ENCODE data around the gene UTF1. TPM values are rescaled to one million over a fixed set of nuclear protein-coding genes. Genes with fewer than 3 reads are reported as not detected.

Gene UTF1
- total RNA-seq (2022; extraction: Qiagen RNA extraction; ENCODE audit: low read depth), result not detected in 5 replicates

GRCh38 chr10:133230044-133230361 is at the start of gene UTF1:
Gene UTF1, plus strand, starts transcription at chr10:133230217. Its CDS starts 72 bp downstream, at chr10:133230289.

GRCh38 chr10:133237588-133238465 is 7.8 kb downstream of the UTF1 start, which contains the start of gene VENTX:
Gene VENTX, plus strand, starts transcription at chr10:133237855. Its CDS starts 60 bp downstream, at chr10:133237915.

GRCh38 chr10:133276435-133277201 is 46.6 kb downstream of the UTF1 start, which contains the start of gene ADAM8:
Gene ADAM8, minus strand, starts transcription at chr10:133276868. Its CDS starts 51 bp downstream, at chr10:133276817.

Other genes with a start within 250 kb of the UTF1 start
- gene ADGRA1, start 142.3 kb upstream of the UTF1 start, total RNA-seq (2022; extraction: Qiagen RNA extraction; ENCODE audit: low read depth), result 0.12 to 0.19 TPM (median 0.15 TPM) in 5 replicates
- gene KNDC1, start 70.0 kb upstream of the UTF1 start, total RNA-seq (2022; extraction: Qiagen RNA extraction; ENCODE audit: low read depth), result 0.52 to 2.4 TPM (median 0.87 TPM) in 5 replicates
- not detected in 5 replicates for gene VENTX, start 7.6 kb downstream of the UTF1 start, total RNA-seq (2022; extraction: Qiagen RNA extraction; ENCODE audit: low read depth)
- 1.0 to 4.5 TPM (median 3.3 TPM) in 5 replicates for gene ADAM8, start 46.7 kb downstream of the UTF1 start, total RNA-seq (2022; extraction: Qiagen RNA extraction; ENCODE audit: low read depth)
- 34.9 to 49.3 TPM (median 41.2 TPM) in 5 replicates for gene TUBGCP2, start 78.7 kb downstream of the UTF1 start, total RNA-seq (2022; extraction: Qiagen RNA extraction; ENCODE audit: low read depth)
- gene ZNF511, start 78.7 kb downstream of the UTF1 start, total RNA-seq (2022; extraction: Qiagen RNA extraction; ENCODE audit: low read depth), result 49.5 to 76.3 TPM (median 61.5 TPM) in 5 replicates
- gene CALY, start 106.7 kb downstream of the UTF1 start, total RNA-seq (2022; extraction: Qiagen RNA extraction; ENCODE audit: low read depth), result 0.42 to 1.6 TPM (median 0.70 TPM) in 5 replicates
- not detected in 5 replicates for gene PRAP1, start 117.2 kb downstream of the UTF1 start, total RNA-seq (2022; extraction: Qiagen RNA extraction; ENCODE audit: low read depth)
- gene FUOM, start 127.8 kb downstream of the UTF1 start, total RNA-seq (2022; extraction: Qiagen RNA extraction; ENCODE audit: low read depth), result 9.9 to 16.2 TPM (median 11.9 TPM) in 5 replicates
- gene ECHS1, start 143.1 kb downstream of the UTF1 start, total RNA-seq (2022; extraction: Qiagen RNA extraction; ENCODE audit: low read depth), result 122 to 153 TPM (median 138 TPM) in 5 replicates
- gene PAOX, start 149.0 kb downstream of the UTF1 start, total RNA-seq (2022; extraction: Qiagen RNA extraction; ENCODE audit: low read depth), result 1.6 to 2.2 TPM (median 1.9 TPM) in 5 replicates
- gene MTG1, start 163.9 kb downstream of the UTF1 start, total RNA-seq (2022; extraction: Qiagen RNA extraction; ENCODE audit: low read depth), result 37.4 to 57.0 TPM (median 51.0 TPM) in 5 replicates
- gene SPRN, start 194.4 kb downstream of the UTF1 start, total RNA-seq (2022; extraction: Qiagen RNA extraction; ENCODE audit: low read depth), result 0.17 to 0.35 TPM (median 0.27 TPM) in 5 replicates
- 0.07 to 0.31 TPM (median 0.21 TPM) in 5 replicates for gene SCART1, start 223.7 kb downstream of the UTF1 start, total RNA-seq (2022; extraction: Qiagen RNA extraction; ENCODE audit: low read depth)